Endodermal cell (in vitro differentiated cells): ENCODE data around the gene SCN9A. TPM values are rescaled to one million over a fixed set of nuclear protein-coding genes. Genes with fewer than 3 reads are reported as not detected.

Experiments used
- DNase-seq: peaks from one replicate; pipeline ENCODE4 v3.0.0-alpha.2; 2017
- H3K27ac ChIP-seq: 2 replicates; pipeline ENCODE4 v1.5.1; 2013; ENCODE audit warnings: mild to moderate bottlenecking, low read depth, low read length, moderate library complexity
- H3K27me3 ChIP-seq: 2 replicates; pipeline ENCODE4 v1.6.1; 2013; ENCODE audit warnings: mild to moderate bottlenecking, low read length, moderate library complexity; ENCODE audit not compliant: insufficient read depth, control insufficient read depth, poor library complexity, severe bottlenecking
- H3K36me3 ChIP-seq: 2 replicates; pipeline ENCODE4 v1.7.0; 2013; ENCODE audit warnings: mild to moderate bottlenecking, low read length, moderate library complexity; ENCODE audit not compliant: control insufficient read depth, insufficient read depth
- H3K4me1 ChIP-seq: one replicate; pipeline ENCODE4 v1.7.0; 2013; ENCODE audit warnings: low read length; ENCODE audit not compliant: control insufficient read depth, insufficient read depth
- H3K4me3 ChIP-seq: 2 replicates; pipeline ENCODE4 v1.5.1; 2013; ENCODE audit warnings: mild to moderate bottlenecking, low read length, moderate library complexity
- H3K9ac ChIP-seq: 2 replicates; pipeline ENCODE4 v1.6.1; 2013; ENCODE audit warnings: mild to moderate bottlenecking, low read length, moderate library complexity; ENCODE audit not compliant: poor library complexity, severe bottlenecking; ENCODE audit errors: extremely low read depth
- H3K9me3 ChIP-seq: 2 replicates; pipeline ENCODE4 v1.6.1; 2013; ENCODE audit warnings: mild to moderate bottlenecking, low read length, moderate library complexity; ENCODE audit not compliant: control insufficient read depth
- H3K27ac Mint-ChIP-seq: 2 replicates; pipeline ENCODE4 v1.8.0; 2020; ENCODE audit warnings: mixed read lengths
- H3K27me3 Mint-ChIP-seq: 2 replicates; pipeline ENCODE4 v1.8.0; 2021; ENCODE audit warnings: mild to moderate bottlenecking, mixed read lengths; ENCODE audit not compliant: insufficient read depth
- H3K36me3 Mint-ChIP-seq: 2 replicates; pipeline ENCODE4 v1.8.0; 2020; ENCODE audit warnings: low read depth, mixed read lengths
- H3K4me1 Mint-ChIP-seq: 2 replicates; pipeline ENCODE4 v1.8.0; 2020; ENCODE audit warnings: mixed read lengths
- H3K4me3 Mint-ChIP-seq: 2 replicates; pipeline ENCODE4 v1.8.0; 2020; ENCODE audit warnings: mild to moderate bottlenecking, moderate library complexity, mixed read lengths
- H3K9me3 Mint-ChIP-seq: 2 replicates; pipeline ENCODE4 v1.8.0; 2020; ENCODE audit warnings: mild to moderate bottlenecking, mixed read lengths
- CTCF ChIP-seq: fragments of 200-600 bp; sonication (generic); conservative IDR thresholded peaks from 2 replicates; pipeline ENCODE4 v1.5.0; 2021; ENCODE audit warnings: antibody characterized with exemption, mild to moderate bottlenecking
- WGBS, 2 experiments: methylation state at CpG; one replicate each; pipeline versions ENCODE4 v1.1.5 to v1.1.7; 2013; ENCODE audit warnings: missing lambda C conversion rate in 2 of 2, mixed read lengths in 1 of 2; ENCODE audit not compliant: insufficient coverage in 1 of 2, insufficient read length in 1 of 2; 5-methylcytosine and 5-hydroxymethylcytosine counted together
- total RNA-seq, 2 donors: library from RNA; stranded (reverse); fragmentation: NEBNext Ultra II Directional in 1 of 2; extraction: Animal tissue kit (Norgen Biotek cat#: 25700) in 1 of 2; gene quantifications; 2 replicates in 1 of 2; 3 replicates in 1 of 2; pipeline ENCODE4 v1.2.1, GENCODE V29; 2021

Gene SCN9A
- total RNA-seq, 2 donors from 2014 or later = 0.13 to 0.35 TPM

- H3K27me3 ChIP-seq = no peaks in the 10 kb centered on the region
- H3K27ac ChIP-seq = no peak overlapping the region
- no peaks in the 10 kb centered on the region for H3K27me3 Mint-ChIP-seq
- H3K4me1 Mint-ChIP-seq = peaks cover 25% of the 10 kb centered on the region
- no peak overlapping the region for H3K27ac Mint-ChIP-seq
- no peak overlapping the region for H3K4me3 Mint-ChIP-seq
- WGBS, 2 experiments = 63 to 68% methylated on average over 3 of the region's 3 CpGs
- H3K9ac ChIP-seq = no peak overlapping the region
- H3K4me3 ChIP-seq = no peak overlapping the region
- no peak for TF ChIP-seq CTCF
- H3K36me3 Mint-ChIP-seq = no peaks in the 10 kb centered on the region
- H3K9me3 ChIP-seq = no peaks in the 10 kb centered on the region
- no peak for DNase-seq
- peaks cover 15% of the 10 kb centered on the region for H3K4me1 ChIP-seq
- no peaks in the 10 kb centered on the region for H3K36me3 ChIP-seq
- no peaks in the 10 kb centered on the region for H3K9me3 Mint-ChIP-seq
Measured at GRCh38 chr2:166188084-166188483, 187.7 kb downstream of the SCN9A start.

GRCh38 chr2:166184789-166185188, 191.0 kb downstream of the SCN9A start:
- H3K27me3 ChIP-seq = no peaks in the 10 kb centered on the region
- H3K9me3 ChIP-seq = no peaks in the 10 kb centered on the region
- H3K9ac ChIP-seq = no peak overlapping the region
- DNase-seq = no peak
- H3K27ac ChIP-seq = no peak overlapping the region
- peaks cover 17% of the 10 kb centered on the region for H3K4me1 Mint-ChIP-seq
- H3K9me3 Mint-ChIP-seq = no peaks in the 10 kb centered on the region
- no peak overlapping the region for H3K4me3 Mint-ChIP-seq
- TF ChIP-seq CTCF = no peak
- no peaks in the 10 kb centered on the region for H3K36me3 ChIP-seq
- whole genome bisulfite sequencing, 2 experiments = 82 to 100% methylated on average over 1 to 3 of the region's 3 CpGs
- H3K4me3 ChIP-seq = no peak overlapping the region
- no peak overlapping the region for H3K27ac Mint-ChIP-seq
- H3K27me3 Mint-ChIP-seq = no peaks in the 10 kb centered on the region
- peaks cover 15% of the 10 kb centered on the region for H3K4me1 ChIP-seq
- no peaks in the 10 kb centered on the region for H3K36me3 Mint-ChIP-seq

- DNase-seq = no peak
- no peaks in the 10 kb centered on the region for H3K36me3 Mint-ChIP-seq
- no peaks in the 10 kb centered on the region for H3K36me3 ChIP-seq
- H3K9me3 Mint-ChIP-seq = no peaks in the 10 kb centered on the region
- no peaks in the 10 kb centered on the region for H3K27me3 ChIP-seq
- no peak overlapping the region for H3K4me3 ChIP-seq
- 48 to 69% methylated on average over 2 to 3 of the region's 3 CpGs for WGBS, 2 experiments
- peaks cover 12% of the 10 kb centered on the region for H3K4me1 ChIP-seq
- no peaks in the 10 kb centered on the region for H3K27me3 Mint-ChIP-seq
- H3K4me3 Mint-ChIP-seq = no peak overlapping the region
- H3K27ac Mint-ChIP-seq = no peak overlapping the region
- H3K9ac ChIP-seq = no peak overlapping the region
- peaks cover 15% of the 10 kb centered on the region for H3K4me1 Mint-ChIP-seq
- H3K9me3 ChIP-seq = no peaks in the 10 kb centered on the region
- H3K27ac ChIP-seq = no peak overlapping the region
- TF ChIP-seq CTCF = no peak
Measured at GRCh38 chr2:166181813-166182154, 194.0 kb downstream of the SCN9A start.
